WERI-Rb-1 (cell line): ENCODE data around the gene SSR2.

ENCODE experiments used
- DNase-seq: peaks from one replicate; pipeline ENCODE4 v3.0.0-alpha.2; 2020
- H3K27ac ChIP-seq: fragments of 250-450 bp; sonication (Bioruptor Pico); 2 replicates; pipeline ENCODE4 v1.5.1; 2020; ENCODE audit warnings: mild to moderate bottlenecking, moderate library complexity
- H3K27me3 ChIP-seq: fragments of 250-450 bp; sonication (Bioruptor Pico); 2 replicates; pipeline ENCODE4 v1.5.1; 2021; ENCODE audit warnings: mild to moderate bottlenecking, low read depth, moderate library complexity; ENCODE audit not compliant: insufficient read depth, severe bottlenecking
- H3K36me3 ChIP-seq: fragments of 250-450 bp; sonication (Bioruptor Pico); 2 replicates; pipeline ENCODE4 v1.5.1; 2020; ENCODE audit warnings: mild to moderate bottlenecking, moderate library complexity
- H3K4me3 ChIP-seq: 2 replicates; pipeline ENCODE4 v1.5.1; 2011; ENCODE audit warnings: low read depth, mild to moderate bottlenecking, control low read depth, low read length
- H3K9me3 ChIP-seq: fragments of 250-450 bp; sonication (Bioruptor Pico); 2 replicates; pipeline ENCODE4 v1.5.1; 2021; ENCODE audit warnings: mild to moderate bottlenecking, moderate library complexity; ENCODE audit not compliant: severe bottlenecking
- TF ChIP-seq, protein P1 (sequence below): IDR thresholded peaks from 2 replicates; pipeline ENCODE4 v1.5.1; 2011; ENCODE audit warnings: low read depth, mild to moderate bottlenecking, control low read depth, inconsistent platforms, low read length

SSR2 gene

DNA sequence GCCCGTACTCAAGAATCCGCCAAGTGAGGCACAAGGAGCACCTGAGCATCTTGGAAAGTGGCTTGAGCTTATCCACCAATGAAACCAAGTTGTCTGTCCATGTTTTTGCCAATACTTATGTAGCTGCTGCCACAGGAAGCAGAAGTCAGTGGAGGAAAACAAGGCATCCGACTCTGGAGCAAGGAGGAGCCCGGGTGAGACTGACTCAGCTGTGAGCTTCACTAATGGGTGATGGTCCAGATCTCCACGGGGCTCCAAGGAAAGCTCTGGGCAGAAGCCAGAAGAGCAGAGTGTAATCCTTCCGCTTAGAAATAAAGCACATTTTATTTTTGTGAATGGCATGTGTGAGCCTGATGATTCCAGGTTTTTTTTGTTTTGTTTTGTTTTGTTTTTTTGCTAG, 12.3 kb upstream of the SSR2 start:
- peaks cover 21% of the 10 kb centered on the region for H3K36me3 ChIP-seq
- no peak overlapping the region for H3K27ac ChIP-seq
- TF ChIP-seq, protein P1, sequence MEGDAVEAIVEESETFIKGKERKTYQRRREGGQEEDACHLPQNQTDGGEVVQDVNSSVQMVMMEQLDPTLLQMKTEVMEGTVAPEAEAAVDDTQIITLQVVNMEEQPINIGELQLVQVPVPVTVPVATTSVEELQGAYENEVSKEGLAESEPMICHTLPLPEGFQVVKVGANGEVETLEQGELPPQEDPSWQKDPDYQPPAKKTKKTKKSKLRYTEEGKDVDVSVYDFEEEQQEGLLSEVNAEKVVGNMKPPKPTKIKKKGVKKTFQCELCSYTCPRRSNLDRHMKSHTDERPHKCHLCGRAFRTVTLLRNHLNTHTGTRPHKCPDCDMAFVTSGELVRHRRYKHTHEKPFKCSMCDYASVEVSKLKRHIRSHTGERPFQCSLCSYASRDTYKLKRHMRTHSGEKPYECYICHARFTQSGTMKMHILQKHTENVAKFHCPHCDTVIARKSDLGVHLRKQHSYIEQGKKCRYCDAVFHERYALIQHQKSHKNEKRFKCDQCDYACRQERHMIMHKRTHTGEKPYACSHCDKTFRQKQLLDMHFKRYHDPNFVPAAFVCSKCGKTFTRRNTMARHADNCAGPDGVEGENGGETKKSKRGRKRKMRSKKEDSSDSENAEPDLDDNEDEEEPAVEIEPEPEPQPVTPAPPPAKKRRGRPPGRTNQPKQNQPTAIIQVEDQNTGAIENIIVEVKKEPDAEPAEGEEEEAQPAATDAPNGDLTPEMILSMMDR = no peak
- no peak overlapping the region for H3K4me3 ChIP-seq
- H3K27me3 ChIP-seq = no peaks in the 10 kb centered on the region
- DNase-seq = no peak
- no peaks in the 10 kb centered on the region for H3K9me3 ChIP-seq

DNA sequence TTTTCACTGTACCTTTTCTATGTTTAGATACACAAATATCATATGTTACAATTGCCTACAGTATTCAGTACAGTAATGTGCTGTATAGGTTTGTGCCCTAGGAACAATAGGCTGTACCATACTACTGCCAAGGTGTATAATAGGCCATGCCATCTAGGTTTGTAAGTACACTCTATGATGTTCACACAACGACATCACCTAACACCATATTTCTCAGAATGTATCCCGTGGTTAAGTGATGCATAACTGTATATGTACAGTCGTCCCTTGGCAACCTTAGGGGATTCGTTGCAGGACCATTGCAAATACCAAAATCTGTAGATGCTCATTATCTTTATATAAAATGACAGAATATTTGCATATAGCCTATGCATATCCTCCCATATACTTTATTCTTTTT, 5.8 kb upstream of the SSR2 start:
- H3K27me3 ChIP-seq = no peaks in the 10 kb centered on the region
- no peak overlapping the region for H3K4me3 ChIP-seq
- no peak for DNase-seq
- H3K36me3 ChIP-seq = no peaks in the 10 kb centered on the region
- TF ChIP-seq, protein P1 = no peak
- no peak overlapping the region for H3K27ac ChIP-seq
- no peaks in the 10 kb centered on the region for H3K9me3 ChIP-seq

GRCh38 chr1:156025876-156026275, 5.1 kb upstream of the SSR2 start:
- Histone ChIP-seq H3K27me3 (no peaks in the 10 kb centered on the region), H3K27ac (no peak overlapping the region), H3K36me3 (no peaks in the 10 kb centered on the region), H3K9me3 (no peaks in the 10 kb centered on the region), H3K4me3 (no peak overlapping the region)
- peak; percentile 90 for DNase-seq
- TF ChIP-seq, protein P1 = peak; percentile 100

- no peak overlapping the region for H3K4me3 ChIP-seq
- no peak for DNase-seq
- TF ChIP-seq, protein P1 = no peak
- no peaks in the 10 kb centered on the region for H3K9me3 ChIP-seq
- H3K36me3 ChIP-seq = peaks cover 4% of the 10 kb centered on the region
- H3K27me3 ChIP-seq = no peaks in the 10 kb centered on the region
- H3K27ac ChIP-seq = no peak overlapping the region
These were observed 4.0 kb upstream of the SSR2 start for GRCh38 chr1:156024801-156025200.

DNA sequence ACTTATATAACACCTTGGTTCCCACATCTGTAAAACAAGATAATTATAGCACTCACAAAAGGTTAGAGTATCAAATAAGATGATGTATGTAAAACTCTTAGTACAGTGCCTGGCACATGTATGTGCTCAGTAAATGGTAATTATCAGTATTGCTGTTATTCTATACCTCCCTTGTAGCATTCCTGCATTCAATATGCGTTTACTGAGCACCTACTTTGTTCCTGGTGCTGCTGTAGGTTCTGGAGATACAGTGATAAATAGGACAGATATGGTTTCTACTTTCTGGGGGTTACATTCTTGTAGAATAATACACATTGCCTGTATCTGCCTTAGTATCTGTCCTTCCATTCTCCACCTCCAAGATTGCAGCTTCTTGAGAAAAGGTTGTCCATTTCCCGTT, 1.2 kb upstream of the SSR2 start:
- peaks cover 31% of the 10 kb centered on the region for H3K36me3 ChIP-seq
- no peak overlapping the region for H3K27ac ChIP-seq
- H3K27me3 ChIP-seq = no peaks in the 10 kb centered on the region
- no peaks in the 10 kb centered on the region for H3K9me3 ChIP-seq
- TF ChIP-seq, protein P1 = no peak
- H3K4me3 ChIP-seq = no peak overlapping the region
- no peak for DNase-seq

DNA sequence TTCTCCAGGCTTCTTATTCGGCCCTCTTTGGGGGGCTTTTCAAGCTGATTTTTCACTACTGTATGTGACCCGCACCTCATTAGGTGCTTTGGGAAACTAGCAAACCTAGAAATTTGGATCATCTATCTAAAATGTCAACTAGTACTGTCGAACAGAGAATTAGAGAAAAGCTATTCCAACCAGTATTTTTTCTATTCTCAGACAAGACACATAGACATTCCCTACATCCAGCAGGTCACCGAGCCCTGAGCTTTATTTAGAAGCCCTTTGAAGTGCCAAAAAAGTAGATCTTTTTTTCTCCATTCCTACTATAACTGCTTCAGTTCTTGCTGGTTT, 310 bp upstream of the SSR2 start:
- no peaks in the 10 kb centered on the region for H3K9me3 ChIP-seq
- TF ChIP-seq, protein P1 = no peak
- peaks cover 40% of the 10 kb centered on the region for H3K36me3 ChIP-seq
- H3K27me3 ChIP-seq = no peaks in the 10 kb centered on the region
- peak overlapping the region; percentile 77 for H3K27ac ChIP-seq
- DNase-seq = no peak
- peak overlapping the region; percentile 81 for H3K4me3 ChIP-seq
